Ishikawa (cell line): Measurements from ENCODE around the gene COL20A1.

Experiments
- CEBPB ChIP-seq: IDR thresholded peaks from 2 replicates; pipeline ENCODE4 v1.6.1; 2012
- CREB1 ChIP-seq: IDR thresholded peaks from 2 replicates; pipeline ENCODE4 v1.6.1; 2012; ENCODE audit warnings: low read depth
- EGR1 ChIP-seq: IDR thresholded peaks from 2 replicates; pipeline ENCODE4 v1.6.1; 2012
- EP300 ChIP-seq: IDR thresholded peaks from 2 replicates; pipeline ENCODE4 v1.6.1; 2012; ENCODE audit warnings: borderline replicate concordance
- FOXM1 ChIP-seq: IDR thresholded peaks from 2 replicates; pipeline ENCODE4 v1.6.1; 2012; ENCODE audit warnings: low read depth, borderline replicate concordance
- NFIC ChIP-seq: IDR thresholded peaks from 2 replicates; pipeline ENCODE4 v1.6.1; 2012
- RAD21 ChIP-seq: IDR thresholded peaks from 2 replicates; pipeline ENCODE4 v1.6.1; 2012; ENCODE audit warnings: low read depth
- TAF1 ChIP-seq: IDR thresholded peaks from 2 replicates; pipeline ENCODE4 v1.6.1; 2012; ENCODE audit warnings: low read depth, mild to moderate bottlenecking
- TCF12 ChIP-seq: IDR thresholded peaks from 2 replicates; pipeline ENCODE4 v1.6.1; 2012; ENCODE audit warnings: low read depth
- TEAD4 ChIP-seq: IDR thresholded peaks from 2 replicates; pipeline ENCODE4 v1.6.1; 2012
- YY1 ChIP-seq: IDR thresholded peaks from 2 replicates; pipeline ENCODE4 v1.6.1; 2012; ENCODE audit warnings: low read depth
- ZBTB7A ChIP-seq: IDR thresholded peaks from 2 replicates; pipeline ENCODE4 v1.6.1; 2012; ENCODE audit warnings: low read depth
- TF ChIP-seq, protein P1 (sequence below): IDR thresholded peaks from 2 replicates; pipeline ENCODE4 v1.6.1; 2012
- TF ChIP-seq, protein P2 (sequence below): IDR thresholded peaks from 2 replicates; pipeline ENCODE4 v1.6.1; 2012
- TF ChIP-seq, protein P3 (sequence below): IDR thresholded peaks from 2 replicates; pipeline ENCODE4 v1.6.1; 2012; ENCODE audit warnings: low read depth, mild to moderate bottlenecking

The COL20A1 gene

DNA sequence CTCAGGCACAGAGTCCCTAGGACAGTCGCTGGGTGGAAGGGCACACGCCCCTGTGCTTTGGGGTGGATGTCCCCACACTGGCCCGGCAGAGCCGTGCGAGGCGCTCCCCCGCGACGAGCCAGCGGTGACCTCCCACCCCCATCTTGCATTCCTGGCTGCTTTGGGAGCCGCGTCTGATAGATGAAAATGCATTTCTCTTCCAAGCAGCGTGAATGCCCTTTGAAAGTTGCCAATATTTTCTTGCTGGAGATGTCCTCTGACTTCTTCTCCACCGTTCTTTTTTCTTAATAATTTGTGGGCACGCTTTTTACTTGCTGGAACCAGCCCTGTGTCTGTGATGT, 29.9 kb downstream of the COL20A1 start:
- TF ChIP-seq, protein P1, sequence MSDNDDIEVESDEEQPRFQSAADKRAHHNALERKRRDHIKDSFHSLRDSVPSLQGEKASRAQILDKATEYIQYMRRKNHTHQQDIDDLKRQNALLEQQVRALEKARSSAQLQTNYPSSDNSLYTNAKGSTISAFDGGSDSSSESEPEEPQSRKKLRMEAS: no peak
- TF ChIP-seq RAD21 (no peak), EGR1 (no peak), YY1 (no peak), FOXM1 (no peak), TCF12 (no peak)

DNA sequence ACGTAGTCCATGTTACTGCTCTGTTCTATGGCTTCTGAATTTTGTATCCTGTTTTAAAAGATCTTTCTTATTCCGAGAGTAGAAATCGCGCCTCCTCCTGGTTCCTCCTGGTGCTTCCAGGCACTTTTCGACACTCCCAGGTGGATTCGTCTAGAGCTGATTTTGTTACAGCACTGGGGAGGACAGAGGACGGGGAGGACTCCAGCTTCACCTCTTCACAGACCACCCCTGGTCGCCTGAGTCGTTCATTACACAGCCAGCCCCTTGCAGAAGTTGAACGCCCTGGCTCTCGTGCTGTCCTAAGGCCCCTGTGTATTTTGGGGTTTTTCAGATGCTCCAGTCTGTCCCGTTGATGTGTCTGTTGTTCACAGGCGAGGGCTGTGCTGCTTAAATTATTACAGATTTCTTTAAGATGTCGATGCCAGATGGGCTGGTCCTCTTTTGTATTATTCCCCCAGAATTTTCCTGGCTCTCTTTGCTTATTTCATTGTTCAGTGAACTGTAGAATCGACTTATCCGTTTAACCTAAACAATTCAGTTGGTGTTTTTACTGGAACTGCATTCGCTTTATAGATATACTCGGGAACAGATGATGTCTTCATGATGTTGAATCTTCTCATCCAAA, 30.5 kb downstream of the COL20A1 start:
- TF ChIP-seq TCF12 (no peak), NFIC (no peak), ZBTB7A (no peak)

DNA sequence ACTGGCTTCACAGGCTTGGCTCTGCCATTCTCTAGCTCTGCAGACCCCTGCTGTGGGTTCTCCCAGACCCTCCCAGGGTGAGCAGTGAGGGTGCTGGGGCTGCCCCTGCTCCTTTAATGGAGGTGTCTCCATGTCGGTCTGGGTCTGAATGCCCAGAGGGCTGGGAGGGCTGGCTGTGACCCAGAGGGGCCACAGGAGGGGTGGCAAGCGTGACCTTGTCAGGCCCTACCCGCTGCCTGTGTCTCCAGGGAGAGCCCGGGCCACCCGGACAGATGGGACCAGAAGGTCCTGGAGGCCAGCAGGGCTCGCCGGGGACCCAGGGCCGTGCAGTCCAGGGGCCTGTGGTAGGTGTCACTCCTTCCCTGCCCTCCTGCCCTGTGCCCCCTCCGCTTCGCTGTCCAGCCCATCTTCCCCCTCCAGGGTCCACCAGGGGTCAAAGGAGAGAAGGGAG, 32.1 kb downstream of the COL20A1 start:
- no peak for TF ChIP-seq CEBPB
- TF ChIP-seq, protein P2, sequence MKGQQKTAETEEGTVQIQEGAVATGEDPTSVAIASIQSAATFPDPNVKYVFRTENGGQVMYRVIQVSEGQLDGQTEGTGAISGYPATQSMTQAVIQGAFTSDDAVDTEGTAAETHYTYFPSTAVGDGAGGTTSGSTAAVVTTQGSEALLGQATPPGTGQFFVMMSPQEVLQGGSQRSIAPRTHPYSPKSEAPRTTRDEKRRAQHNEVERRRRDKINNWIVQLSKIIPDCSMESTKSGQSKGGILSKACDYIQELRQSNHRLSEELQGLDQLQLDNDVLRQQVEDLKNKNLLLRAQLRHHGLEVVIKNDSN: no peak
- no peak for TF ChIP-seq EGR1
- TF ChIP-seq ZBTB7A: no peak
- no peak for TF ChIP-seq YY1
- TF ChIP-seq TEAD4: no peak
- no peak for TF ChIP-seq EP300
- TF ChIP-seq FOXM1: no peak

DNA sequence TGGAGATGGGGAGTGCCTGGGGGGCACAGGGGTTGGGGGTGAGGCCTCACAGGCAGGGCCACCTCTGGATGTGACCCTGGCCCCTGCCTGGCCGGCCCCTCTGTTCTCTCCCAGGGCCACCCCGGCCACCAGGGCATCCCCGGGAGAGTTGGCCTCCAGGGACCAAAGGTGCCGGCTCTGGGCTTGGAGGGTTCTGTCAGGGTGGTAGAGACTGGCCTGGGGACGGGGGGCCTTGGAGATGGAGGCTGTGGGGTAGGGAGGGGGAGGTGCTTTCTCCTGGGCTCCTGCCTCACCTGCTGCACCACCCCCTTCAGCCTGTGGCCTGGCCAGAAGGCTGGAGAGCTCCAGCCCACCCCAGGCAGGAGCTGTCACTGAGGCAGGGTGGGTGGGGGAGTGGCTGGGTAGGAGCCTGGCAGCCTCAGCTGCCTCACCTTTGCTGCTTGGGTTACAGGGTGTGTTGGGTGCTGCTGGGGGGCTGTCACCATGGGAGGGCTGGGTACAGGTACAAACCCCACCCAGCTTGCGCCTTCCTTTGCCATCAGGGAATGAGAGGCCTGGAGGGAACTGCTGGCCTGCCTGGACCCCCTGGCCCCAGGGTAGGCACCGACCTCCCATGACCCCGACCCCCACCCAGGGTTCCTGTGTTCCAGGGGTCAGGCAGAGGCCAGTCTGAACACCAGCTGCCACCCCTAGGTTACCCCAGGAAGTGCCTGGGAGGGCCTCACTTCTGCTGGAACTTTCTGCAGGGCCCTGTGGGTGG, 32.7 kb downstream of the COL20A1 start:
- no peak for TF ChIP-seq TCF12
- TF ChIP-seq TAF1: no peak
- no peak for TF ChIP-seq NFIC
- no peak for TF ChIP-seq YY1
- no peak for TF ChIP-seq EP300
- TF ChIP-seq, protein P3, sequence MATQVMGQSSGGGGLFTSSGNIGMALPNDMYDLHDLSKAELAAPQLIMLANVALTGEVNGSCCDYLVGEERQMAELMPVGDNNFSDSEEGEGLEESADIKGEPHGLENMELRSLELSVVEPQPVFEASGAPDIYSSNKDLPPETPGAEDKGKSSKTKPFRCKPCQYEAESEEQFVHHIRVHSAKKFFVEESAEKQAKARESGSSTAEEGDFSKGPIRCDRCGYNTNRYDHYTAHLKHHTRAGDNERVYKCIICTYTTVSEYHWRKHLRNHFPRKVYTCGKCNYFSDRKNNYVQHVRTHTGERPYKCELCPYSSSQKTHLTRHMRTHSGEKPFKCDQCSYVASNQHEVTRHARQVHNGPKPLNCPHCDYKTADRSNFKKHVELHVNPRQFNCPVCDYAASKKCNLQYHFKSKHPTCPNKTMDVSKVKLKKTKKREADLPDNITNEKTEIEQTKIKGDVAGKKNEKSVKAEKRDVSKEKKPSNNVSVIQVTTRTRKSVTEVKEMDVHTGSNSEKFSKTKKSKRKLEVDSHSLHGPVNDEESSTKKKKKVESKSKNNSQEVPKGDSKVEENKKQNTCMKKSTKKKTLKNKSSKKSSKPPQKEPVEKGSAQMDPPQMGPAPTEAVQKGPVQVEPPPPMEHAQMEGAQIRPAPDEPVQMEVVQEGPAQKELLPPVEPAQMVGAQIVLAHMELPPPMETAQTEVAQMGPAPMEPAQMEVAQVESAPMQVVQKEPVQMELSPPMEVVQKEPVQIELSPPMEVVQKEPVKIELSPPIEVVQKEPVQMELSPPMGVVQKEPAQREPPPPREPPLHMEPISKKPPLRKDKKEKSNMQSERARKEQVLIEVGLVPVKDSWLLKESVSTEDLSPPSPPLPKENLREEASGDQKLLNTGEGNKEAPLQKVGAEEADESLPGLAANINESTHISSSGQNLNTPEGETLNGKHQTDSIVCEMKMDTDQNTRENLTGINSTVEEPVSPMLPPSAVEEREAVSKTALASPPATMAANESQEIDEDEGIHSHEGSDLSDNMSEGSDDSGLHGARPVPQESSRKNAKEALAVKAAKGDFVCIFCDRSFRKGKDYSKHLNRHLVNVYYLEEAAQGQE: no peak
- TF ChIP-seq RAD21: no peak
- TF ChIP-seq TEAD4: no peak
- TF ChIP-seq, protein P1: no peak
- no peak for TF ChIP-seq CREB1
- no peak for TF ChIP-seq FOXM1
- no peak for TF ChIP-seq ZBTB7A
- TF ChIP-seq EGR1: no peak
- TF ChIP-seq CEBPB: no peak
- TF ChIP-seq, protein P2: no peak

DNA sequence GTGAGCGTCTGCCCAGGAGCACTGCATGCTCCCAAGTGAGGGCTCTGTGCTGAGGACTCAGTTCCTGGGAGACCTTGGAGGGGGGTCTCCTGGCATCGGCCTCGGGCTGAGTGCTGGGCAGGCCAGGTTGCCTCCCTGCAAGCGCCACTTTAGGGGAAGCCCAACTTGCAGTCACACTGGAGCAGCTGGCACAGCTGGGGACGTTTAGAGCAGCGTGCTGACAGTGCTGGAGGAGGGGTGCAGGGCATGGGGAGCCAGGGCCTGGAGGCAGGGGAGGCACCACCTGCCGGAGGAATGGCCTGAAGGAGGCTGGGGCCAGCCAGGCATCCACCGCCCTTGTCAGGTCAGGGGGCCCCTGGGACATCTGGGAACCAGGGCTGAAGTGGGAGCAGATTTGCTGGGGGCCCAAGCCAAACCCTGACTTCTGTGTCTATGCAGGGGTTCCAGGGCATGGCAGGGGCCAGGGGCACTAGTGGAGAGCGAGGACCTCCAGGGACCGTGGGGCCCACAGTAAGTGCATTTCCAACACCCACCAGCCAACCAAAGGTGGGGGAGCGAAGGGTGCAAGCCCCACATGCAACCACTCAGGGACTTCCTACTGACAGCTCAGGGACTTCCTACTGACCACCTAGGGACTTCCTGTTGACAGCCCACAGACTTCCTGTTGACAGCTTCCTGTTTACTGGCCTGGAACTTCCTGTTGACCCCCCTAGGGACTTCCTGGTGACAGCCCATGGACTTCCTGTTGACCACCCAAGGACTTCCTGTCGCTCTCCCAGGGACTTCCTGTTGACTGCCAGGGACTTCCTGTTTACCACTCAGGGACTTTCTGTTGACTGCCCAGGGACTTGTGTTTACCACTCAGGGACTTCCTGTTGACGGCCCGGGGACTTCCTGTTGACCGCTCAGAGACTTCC, 33.6 kb downstream of the COL20A1 start:
- no peak for TF ChIP-seq EGR1
- TF ChIP-seq TCF12: no peak
- no peak for TF ChIP-seq YY1

DNA sequence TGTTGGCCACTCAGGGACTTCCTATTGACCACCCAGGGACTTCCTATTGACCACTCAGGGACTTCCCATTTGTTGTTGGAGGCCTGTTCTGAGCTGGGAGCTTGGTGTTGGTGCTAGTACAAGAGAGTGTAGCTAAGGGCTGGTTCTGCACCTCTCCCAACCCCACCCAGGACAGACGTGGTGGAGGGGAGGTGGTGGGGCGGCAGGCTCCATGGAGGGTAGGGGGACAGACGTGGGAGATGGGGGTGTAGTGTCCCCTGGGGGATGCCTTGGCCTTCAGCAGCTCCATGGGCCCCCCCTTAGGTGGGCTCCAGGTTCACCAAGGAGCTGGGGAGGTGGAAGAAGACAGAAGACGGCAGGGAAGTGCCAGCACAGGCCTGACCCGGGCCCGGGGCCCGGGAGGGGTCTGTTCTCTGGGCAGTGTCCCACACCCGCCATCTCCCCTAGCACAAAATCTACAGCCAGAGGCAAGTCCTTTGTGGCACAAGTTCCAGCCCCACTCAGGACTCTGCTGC, 34.3 kb downstream of the COL20A1 start:
- no peak for TF ChIP-seq TEAD4
- TF ChIP-seq, protein P1: no peak
- TF ChIP-seq EP300: no peak
- TF ChIP-seq CEBPB: no peak
- TF ChIP-seq ZBTB7A: no peak
- TF ChIP-seq EGR1: no peak
- no peak for TF ChIP-seq CREB1
- TF ChIP-seq, protein P3: no peak
